T-helper 17 cell (primary cell): ENCODE results near the gene RFNG. TPM values are rescaled to one million over a fixed set of nuclear protein-coding genes. Genes with fewer than 3 reads are reported as not detected.

Experiments
- ATAC-seq: fragments of 150-1000 bp; cut with Tn5 transposase; 2 replicates; pipeline ENCODE4 v1.10.0; 2021; ENCODE audit warnings: mild to moderate bottlenecking, moderate library complexity
- DNase-seq, 3 donors: peaks; one replicate each; pipeline versions ENCODE4 v3.0.0 to v3.0.0-alpha.2; 2020 to 2021
- H3K9me3 ChIP-seq: one replicate; pipeline ENCODE4 v1.7.0; 2013; ENCODE audit warnings: low read length, mild to moderate bottlenecking; ENCODE audit not compliant: control insufficient read depth, poor library complexity, severe bottlenecking
- H3K27ac Mint-ChIP-seq: one replicate; pipeline ENCODE4 v1.8.0; 2022; ENCODE audit warnings: mild to moderate bottlenecking, moderate library complexity, mixed read lengths
- H3K27me3 Mint-ChIP-seq: one replicate; pipeline ENCODE4 v1.8.0; 2022; ENCODE audit warnings: mixed read lengths
- H3K36me3 Mint-ChIP-seq: one replicate; pipeline ENCODE4 v1.8.0; 2022; ENCODE audit warnings: low read depth, mixed read lengths
- H3K4me1 Mint-ChIP-seq: one replicate; pipeline ENCODE4 v1.8.0; 2022; ENCODE audit warnings: mild to moderate bottlenecking, mixed read lengths
- H3K4me3 Mint-ChIP-seq: one replicate; pipeline ENCODE4 v1.8.0; 2022; ENCODE audit warnings: mild to moderate bottlenecking, moderate library complexity, mixed read lengths
- total RNA-seq, 4 donors: library from RNA in 2 of 4; stranded (reverse) in 2 of 4; gene quantifications; one replicate each; pipeline ENCODE4 v1.2.3 and lab custom pipeline; 2022 to 2026

Gene RFNG
- total RNA-seq, 2 donors from 2014 or later: 26.5 to 28.3 TPM

- DNase-seq: peak in 1 of 3 donors; percentile 8
- peaks cover 2% of the 10 kb centered on the region for H3K36me3 Mint-ChIP-seq
- ATAC-seq: no peak
- H3K4me1 Mint-ChIP-seq: peaks cover 6% of the 10 kb centered on the region
- H3K9me3 ChIP-seq: no peaks in the 10 kb centered on the region
- no peak overlapping the region for H3K4me3 Mint-ChIP-seq
- H3K27me3 Mint-ChIP-seq: no peaks in the 10 kb centered on the region
- H3K27ac Mint-ChIP-seq: no peak overlapping the region
These were observed 10.7 kb upstream of the RFNG start for GRCh38 chr17:82062076-82062983.

GRCh38 chr17:82061047-82061925 is 9.7 kb upstream of the RFNG start:
- DNase-seq: peak in 1 of 3 donors; percentile 6
- Mint-ChIP-seq H3K4me1 (peaks cover 4% of the 10 kb centered on the region), H3K36me3 (peaks cover 2% of the 10 kb centered on the region), H3K27ac (no peak overlapping the region), H3K27me3 (no peaks in the 10 kb centered on the region), H3K4me3 (no peak overlapping the region)
- no peaks in the 10 kb centered on the region for H3K9me3 ChIP-seq
- no peak for ATAC-seq

- Mint-ChIP-seq H3K36me3 (peaks cover 2% of the 10 kb centered on the region), H3K4me3 (no peak overlapping the region), H3K27me3 (no peaks in the 10 kb centered on the region), H3K4me1 (peaks cover 2% of the 10 kb centered on the region), H3K27ac (no peak overlapping the region)
- no peak for ATAC-seq
- no peaks in the 10 kb centered on the region for H3K9me3 ChIP-seq
- DNase-seq: peak in 1 of 3 donors; percentile 7
These were observed 9.0 kb upstream of the RFNG start for GRCh38 chr17:82060614-82061013.

GRCh38 chr17:82060001-82060380 is 8.4 kb upstream of the RFNG start:
- DNase-seq (peak in 1 of 3 donors; percentile 8), ATAC-seq (no peak)
- Mint-ChIP-seq H3K27me3 (no peaks in the 10 kb centered on the region), H3K4me1 (peaks cover 2% of the 10 kb centered on the region), H3K27ac (no peak overlapping the region), H3K4me3 (no peak overlapping the region), H3K36me3 (peaks cover 2% of the 10 kb centered on the region)
- no peaks in the 10 kb centered on the region for H3K9me3 ChIP-seq

- no peaks in the 10 kb centered on the region for H3K9me3 ChIP-seq
- Mint-ChIP-seq H3K4me3 (no peak overlapping the region), H3K27ac (no peak overlapping the region), H3K27me3 (no peaks in the 10 kb centered on the region), H3K4me1 (peaks cover 2% of the 10 kb centered on the region), H3K36me3 (peaks cover 2% of the 10 kb centered on the region)
- ATAC-seq (no peak), DNase-seq (peak in 1 of 3 donors; percentile 7)
These were observed 7.8 kb upstream of the RFNG start for GRCh38 chr17:82059272-82060000.

GRCh38 chr17:82058855-82059249 is 7.2 kb upstream of the RFNG start:
- no peaks in the 10 kb centered on the region for H3K9me3 ChIP-seq
- no peak overlapping the region for H3K27ac Mint-ChIP-seq
- no peak overlapping the region for H3K4me3 Mint-ChIP-seq
- H3K36me3 Mint-ChIP-seq: peaks cover 2% of the 10 kb centered on the region
- ATAC-seq (no peak), DNase-seq (peak in 1 of 3 donors; percentile 4)
- peaks cover 2% of the 10 kb centered on the region for H3K4me1 Mint-ChIP-seq
- no peaks in the 10 kb centered on the region for H3K27me3 Mint-ChIP-seq

GRCh38 chr17:82058230-82058854 is 6.7 kb upstream of the RFNG start:
- DNase-seq: no peak
- no peak overlapping the region for H3K4me3 Mint-ChIP-seq

GRCh38 chr17:82056729-82057621 is 5.4 kb upstream of the RFNG start:
- no peaks in the 10 kb centered on the region for H3K9me3 ChIP-seq
- Mint-ChIP-seq H3K36me3 (peaks cover 2% of the 10 kb centered on the region), H3K4me1 (peaks cover 2% of the 10 kb centered on the region), H3K27ac (no peak overlapping the region), H3K27me3 (no peaks in the 10 kb centered on the region), H3K4me3 (no peak overlapping the region)
- peak in 1 of 3 donors; percentile 9 for DNase-seq
- ATAC-seq: no peak

More at GRCh38 chr17:82058230-82058854, 6.7 kb upstream of the RFNG start:
- no peaks in the 10 kb centered on the region for H3K9me3 ChIP-seq
- Mint-ChIP-seq H3K4me1 (peaks cover 2% of the 10 kb centered on the region), H3K27ac (no peak overlapping the region), H3K36me3 (peaks cover 2% of the 10 kb centered on the region), H3K27me3 (no peaks in the 10 kb centered on the region)
- ATAC-seq: no peak

GRCh38 chr17:82055965-82056728 is 4.5 kb upstream of the RFNG start:
- H3K27ac Mint-ChIP-seq: no peak overlapping the region
- ATAC-seq (no peak), DNase-seq (peak in 1 of 3 donors; percentile 5)
- peaks cover 2% of the 10 kb centered on the region for H3K4me1 Mint-ChIP-seq
- no peaks in the 10 kb centered on the region for H3K9me3 ChIP-seq
- H3K4me3 Mint-ChIP-seq: no peak overlapping the region
- no peaks in the 10 kb centered on the region for H3K27me3 Mint-ChIP-seq
- H3K36me3 Mint-ChIP-seq: peaks cover 2% of the 10 kb centered on the region

- Mint-ChIP-seq H3K27me3 (no peaks in the 10 kb centered on the region), H3K36me3 (peaks cover 2% of the 10 kb centered on the region), H3K4me3 (peak overlapping the region; percentile 65), H3K27ac (no peak overlapping the region), H3K4me1 (peaks cover 8% of the 10 kb centered on the region)
- peak in 1 of 3 donors; percentile 8 for DNase-seq
- H3K9me3 ChIP-seq: no peaks in the 10 kb centered on the region
- ATAC-seq: no peak
These were observed 3.7 kb upstream of the RFNG start for GRCh38 chr17:82055023-82055964.
